Trophoblast cell (in vitro differentiated cells and primary cell): ENCODE data around the gene EIF2AK2. TPM values are rescaled to one million over a fixed set of nuclear protein-coding genes. Genes with fewer than 3 reads are reported as not detected.
A peak's percentile ranks its signal among the peaks of the same experiment; 100 is the strongest.
"Not testable (repeated sequence)": the region's sequence is repeated elsewhere in the genome, so short reads cannot be mapped to it uniquely, and the experiment has no call there.

Experiments
- DNase-seq, 2 donors: peaks; one replicate each; pipeline ENCODE4 v3.0.0-alpha.2; 2016
- H2AFZ ChIP-seq: 2 replicates; pipeline ENCODE4 v1.6.1; 2013; ENCODE audit warnings: low read length, moderate library complexity, mild to moderate bottlenecking; ENCODE audit not compliant: insufficient read depth, poor library complexity
- H2AK5ac ChIP-seq: 2 replicates; pipeline ENCODE4 v1.6.1; 2013; ENCODE audit warnings: mild to moderate bottlenecking, low read length
- H2BK120ac ChIP-seq: 2 replicates; pipeline ENCODE4 v1.6.1; 2013; ENCODE audit warnings: low read length, mild to moderate bottlenecking, moderate library complexity; ENCODE audit not compliant: insufficient read depth, poor library complexity
- H2BK12ac ChIP-seq: 2 replicates; pipeline ENCODE4 v1.6.1; 2013; ENCODE audit warnings: mild to moderate bottlenecking, low read length, moderate library complexity
- H2BK5ac ChIP-seq: 2 replicates; pipeline ENCODE4 v1.6.1; 2013; ENCODE audit warnings: low read length, low read depth, moderate library complexity, mild to moderate bottlenecking; ENCODE audit not compliant: poor library complexity
- H3K14ac ChIP-seq: 2 replicates; pipeline ENCODE4 v1.6.1; 2013; ENCODE audit warnings: mild to moderate bottlenecking, low read length
- H3K18ac ChIP-seq: 2 replicates; pipeline ENCODE4 v1.6.1; 2013; ENCODE audit warnings: mild to moderate bottlenecking, low read length
- H3K23ac ChIP-seq: 2 replicates; pipeline ENCODE4 v1.6.1; 2013; ENCODE audit warnings: low read length
- H3K27ac ChIP-seq: 2 replicates; pipeline ENCODE4 v1.5.1; 2013; ENCODE audit warnings: low read depth, mild to moderate bottlenecking, inconsistent platforms, low read length, moderate library complexity
- H3K27me3 ChIP-seq: 2 replicates; pipeline ENCODE4 v1.6.1; 2013; ENCODE audit warnings: inconsistent platforms, mild to moderate bottlenecking, low read length, moderate library complexity; ENCODE audit not compliant: insufficient read depth
- H3K36me3 ChIP-seq, 2 experiments: 1 replicate in 1 of 2; 2 replicates in 1 of 2; pipeline ENCODE4 v1.6.1; 2013; ENCODE audit warnings: low read length in 2 of 2, mild to moderate bottlenecking in 2 of 2, moderate library complexity in 1 of 2; ENCODE audit not compliant: insufficient read depth in 2 of 2, control insufficient read depth in 1 of 2
- H3K4ac ChIP-seq: 2 replicates; pipeline ENCODE4 v1.6.1; 2013; ENCODE audit warnings: low read depth, mild to moderate bottlenecking, low read length, moderate library complexity
- H3K4me1 ChIP-seq, 2 experiments: 1 replicate in 1 of 2; 2 replicates in 1 of 2; pipeline ENCODE4 v1.6.1; 2013; ENCODE audit warnings: low read length in 2 of 2, mild to moderate bottlenecking in 2 of 2, moderate library complexity in 1 of 2; ENCODE audit not compliant: insufficient read depth in 2 of 2, control insufficient read depth in 1 of 2
- H3K4me2 ChIP-seq: 2 replicates; pipeline ENCODE4 v1.6.1; 2013; ENCODE audit warnings: inconsistent platforms, mild to moderate bottlenecking, low read length, moderate library complexity
- H3K4me3 ChIP-seq: 2 replicates; pipeline ENCODE4 v1.5.1; 2013; ENCODE audit warnings: mild to moderate bottlenecking, low read depth, low read length, inconsistent platforms
- H3K79me1 ChIP-seq: one replicate; pipeline ENCODE4 v1.6.1; 2013; ENCODE audit warnings: low read length
- H3K79me2 ChIP-seq: 2 replicates; pipeline ENCODE4 v1.6.1; 2013; ENCODE audit warnings: low read length, mild to moderate bottlenecking; ENCODE audit not compliant: control insufficient read depth, insufficient read depth, poor library complexity
- H3K9ac ChIP-seq: 2 replicates; pipeline ENCODE4 v1.6.1; 2013; ENCODE audit warnings: mild to moderate bottlenecking, low read length
- H3K9me3 ChIP-seq: 2 replicates; pipeline ENCODE4 v1.6.1; 2013; ENCODE audit warnings: low read depth, mild to moderate bottlenecking, control low read depth, inconsistent platforms, low read length; ENCODE audit not compliant: insufficient read depth
- H4K12ac ChIP-seq: 2 replicates; pipeline ENCODE4 v1.6.1; 2013; ENCODE audit warnings: low read depth, mild to moderate bottlenecking, low read length, moderate library complexity
- H4K8ac ChIP-seq: 2 replicates; pipeline ENCODE4 v1.6.1; 2013; ENCODE audit warnings: low read depth, mild to moderate bottlenecking, low read length, moderate library complexity
- H4K91ac ChIP-seq: one replicate; pipeline ENCODE4 v1.6.1; 2013; ENCODE audit warnings: low read depth, mild to moderate bottlenecking, low read length, moderate library complexity
- WGBS: extraction: QIAGEN DNeasy Blood & Tissue Kit; methylation state at CpG from one replicate; pipeline ENCODE4 v1.1.7; 2013; ENCODE audit warnings: missing lambda C conversion rate; ENCODE audit not compliant: insufficient read length, insufficient coverage; ENCODE audit errors: extremely low coverage; 5-methylcytosine and 5-hydroxymethylcytosine counted together
- polyA plus RNA-seq: library from polyadenylated mRNA; stranded (reverse); fragments of 200-250 nt; gene quantifications from 2 replicates; pipeline ENCODE4 v1.2.3, GENCODE V29; 2013

The EIF2AK2 gene
- 24.4 and 26.5 TPM in 2 replicates for polyA plus RNA-seq

- Histone ChIP-seq H2AK5ac (peak within 1 kb of the TSS; percentile 26), H2BK12ac (no peak within 1 kb of the TSS), H4K12ac (peak within 1 kb of the TSS; percentile 81), H3K14ac (peak within 1 kb of the TSS; percentile 72), H3K18ac (peak within 1 kb of the TSS; percentile 81), H4K91ac (peak within 1 kb of the TSS; percentile 90), H3K9me3 (no peaks in the 10 kb centered on the region), H3K79me2 (peaks cover 2% of the 10 kb centered on the region), H3K79me1 (peaks cover 4% of the 10 kb centered on the region), H4K8ac (peak within 1 kb of the TSS; percentile 77), H3K27me3 (no peaks in the 10 kb centered on the region), H3K4me2 (peak within 1 kb of the TSS; percentile 65), H3K4me1 (peaks cover 2 to 8% of the 10 kb centered on the region in 2 experiments), H3K4ac (peak within 1 kb of the TSS; percentile 39), H3K9ac (peak within 1 kb of the TSS; percentile 30), H2AFZ (peak within 1 kb of the TSS; percentile 99), H3K36me3 (peaks cover 0 to 2% of the 10 kb centered on the region in 2 experiments), H3K27ac (peak within 1 kb of the TSS; percentile 51), H2BK5ac (peak within 1 kb of the TSS; percentile 12), H3K4me3 (peak within 1 kb of the TSS; percentile 80), H2BK120ac (peak within 1 kb of the TSS; percentile 41), H3K23ac (no peak within 1 kb of the TSS)
- no CpG with 5 or more reads among the region's 55 CpGs for WGBS
- peak; percentile 79 to 87 for DNase-seq
Measured at GRCh38 chr2:37156857-37157714, at the start of gene EIF2AK2. Gene EIF2AK2 (minus strand): TSS chr2:37156980. CDS start chr2:37147806, 9,174 bp downstream.

- no peaks in the 10 kb centered on the region for H3K79me1 ChIP-seq
- H3K18ac ChIP-seq, result no peak overlapping the region
- H3K4me3 ChIP-seq, result no peak overlapping the region
- H4K8ac ChIP-seq, result no peak overlapping the region
- H3K23ac ChIP-seq, result no peak overlapping the region
- H3K4me2 ChIP-seq, result no peak overlapping the region
- no peak overlapping the region for H2BK12ac ChIP-seq
- H3K27me3 ChIP-seq, result no peaks in the 10 kb centered on the region
- no CpG with 5 or more reads among the region's 5 CpGs for WGBS
- no peak overlapping the region for H3K14ac ChIP-seq
- no peak overlapping the region for H3K4ac ChIP-seq
- H3K4me1 ChIP-seq, result peaks cover 0 to 2% of the 10 kb centered on the region in 2 experiments
- H2BK5ac ChIP-seq, result no peak overlapping the region
- no peak overlapping the region for H4K12ac ChIP-seq
- H4K91ac ChIP-seq, result no peak overlapping the region
- DNase-seq, result no peak
- H3K9ac ChIP-seq, result no peak overlapping the region
- H3K36me3 ChIP-seq, result peaks cover 11 to 14% of the 10 kb centered on the region in 2 experiments
- no peak overlapping the region for H2AFZ ChIP-seq
- H2BK120ac ChIP-seq, result no peak overlapping the region
- no peak overlapping the region for H3K27ac ChIP-seq
- no peaks in the 10 kb centered on the region for H3K9me3 ChIP-seq
- no peaks in the 10 kb centered on the region for H3K79me2 ChIP-seq
- H2AK5ac ChIP-seq, result no peak overlapping the region
Measured at GRCh38 chr2:37205689-37206341, 49.0 kb upstream of the EIF2AK2 start.

GRCh38 chr2:37205071-37205661, 48.4 kb upstream of the EIF2AK2 start:
- not testable (repeated sequence) for H3K27me3 ChIP-seq, H2BK120ac ChIP-seq, H3K4me3 ChIP-seq, H2BK12ac ChIP-seq, H3K79me1 ChIP-seq, H3K14ac ChIP-seq, H4K12ac ChIP-seq, H3K79me2 ChIP-seq, H3K4me2 ChIP-seq, H3K4ac ChIP-seq, H3K23ac ChIP-seq, H2AFZ ChIP-seq, H3K18ac ChIP-seq, H3K4me1 ChIP-seq, H3K27ac ChIP-seq, H2BK5ac ChIP-seq, DNase-seq, H3K9me3 ChIP-seq, H3K9ac ChIP-seq, H4K91ac ChIP-seq, H4K8ac ChIP-seq, H2AK5ac ChIP-seq
- peaks cover 13 to 19% of the 10 kb centered on the region in 2 experiments for H3K36me3 ChIP-seq
- WGBS, result no CpG with 5 or more reads among the region's 8 CpGs

- no peak overlapping the region for H3K14ac ChIP-seq
Measured at GRCh38 chr2:37203708-37204107, 46.9 kb upstream of the EIF2AK2 start.

More at GRCh38 chr2:37203708-37204107, 46.9 kb upstream of the EIF2AK2 start:
- H2BK12ac ChIP-seq, result no peak overlapping the region
- no peak overlapping the region for H3K9ac ChIP-seq
- H4K91ac ChIP-seq, result no peak overlapping the region
- peaks cover 13 to 19% of the 10 kb centered on the region in 2 experiments for H3K36me3 ChIP-seq
- H3K4ac ChIP-seq, result no peak overlapping the region
- H2AFZ ChIP-seq, result no peak overlapping the region
- no peak overlapping the region for H4K8ac ChIP-seq
- no peak overlapping the region for H2BK5ac ChIP-seq
- peaks cover 0 to 2% of the 10 kb centered on the region in 2 experiments for H3K4me1 ChIP-seq
- H3K4me3 ChIP-seq, result no peak overlapping the region
- no peaks in the 10 kb centered on the region for H3K79me1 ChIP-seq
- DNase-seq, result no peak
- H3K27me3 ChIP-seq, result no peaks in the 10 kb centered on the region
- no peak overlapping the region for H3K18ac ChIP-seq
- H3K23ac ChIP-seq, result no peak overlapping the region
- no peak overlapping the region for H4K12ac ChIP-seq
- no peaks in the 10 kb centered on the region for H3K9me3 ChIP-seq
- no peak overlapping the region for H3K4me2 ChIP-seq
- H3K79me2 ChIP-seq, result no peaks in the 10 kb centered on the region
- H2BK120ac ChIP-seq, result no peak overlapping the region
- whole genome bisulfite sequencing, result no CpG with 5 or more reads among the region's 2 CpGs
- H2AK5ac ChIP-seq, result no peak overlapping the region
- no peak overlapping the region for H3K27ac ChIP-seq
